ENCODE results near the gene OGFR.

Gene OGFR

GRCh38 chr20:62805155-62805710, 598 bp downstream of the OGFR start:
- Mint-ChIP-seq H3K4me3 (peak overlapping the region; percentile 90 to 95), H3K9me3 (no peaks in the 10 kb centered on the region), H3K4me1 (ENCODE audit: low read depth in 2 of 2) (peaks cover 20 to 29% of the 10 kb centered on the region in 2 donors), H3K36me3 (ENCODE audit: insufficient read depth) (peaks cover 42% of the 10 kb centered on the region), H3K27me3 (no peaks in the 10 kb centered on the region), H3K27ac (peak overlapping the region; percentile 97 to 99)
- ATAC-seq (replicated peaks) (peak; percentile 54), DNase-seq (no peak)

- ATAC-seq (replicated peaks) (no peak), DNase-seq (no peak)
- peak overlapping the region; percentile 86 to 90 for H3K4me3 Mint-ChIP-seq
- H3K4me1 Mint-ChIP-seq (ENCODE audit: low read depth in 2 of 2) = peaks cover 20 to 29% of the 10 kb centered on the region in 2 donors
- H3K9me3 Mint-ChIP-seq = no peaks in the 10 kb centered on the region
- no peaks in the 10 kb centered on the region for H3K27me3 Mint-ChIP-seq
- H3K36me3 Mint-ChIP-seq (ENCODE audit: insufficient read depth) = peaks cover 45% of the 10 kb centered on the region
- peak overlapping the region; percentile 78 to 97 for H3K27ac Mint-ChIP-seq
Observed at GRCh38 chr20:62805711-62806382, 1.2 kb downstream of the OGFR start.

- Mint-ChIP-seq H3K4me1 (ENCODE audit: low read depth in 2 of 2) (peaks cover 20 to 29% of the 10 kb centered on the region in 2 donors), H3K36me3 (ENCODE audit: insufficient read depth) (peaks cover 51% of the 10 kb centered on the region), H3K9me3 (no peaks in the 10 kb centered on the region), H3K4me3 (peak overlapping the region; percentile 86 to 90), H3K27me3 (no peaks in the 10 kb centered on the region), H3K27ac (peak overlapping the region; percentile 10 to 78)
- DNase-seq (no peak), ATAC-seq (replicated peaks) (no peak)
Observed at GRCh38 chr20:62806383-62807050, 1.9 kb downstream of the OGFR start.

GRCh38 chr20:62807444-62808210, 3.0 kb downstream of the OGFR start:
- H3K36me3 Mint-ChIP-seq (ENCODE audit: insufficient read depth) = peaks cover 60% of the 10 kb centered on the region
- peaks cover 22 to 32% of the 10 kb centered on the region in 2 donors for H3K4me1 Mint-ChIP-seq (ENCODE audit: low read depth in 2 of 2)
- ATAC-seq (replicated peaks) = no peak
- no peak for DNase-seq
- no peaks in the 10 kb centered on the region for H3K9me3 Mint-ChIP-seq
- peak overlapping the region; percentile 45 to 55 for H3K4me3 Mint-ChIP-seq
- no peaks in the 10 kb centered on the region for H3K27me3 Mint-ChIP-seq
- H3K27ac Mint-ChIP-seq = peak overlapping the region in 1 of 2 donors; percentile 69

GRCh38 chr20:62808211-62808865, 3.7 kb downstream of the OGFR start:
- Mint-ChIP-seq H3K27ac (peak overlapping the region in 1 of 2 donors; percentile 69), H3K4me1 (ENCODE audit: low read depth in 2 of 2) (peaks cover 22 to 32% of the 10 kb centered on the region in 2 donors), H3K9me3 (no peaks in the 10 kb centered on the region), H3K4me3 (peak overlapping the region; percentile 45 to 55), H3K27me3 (no peaks in the 10 kb centered on the region), H3K36me3 (ENCODE audit: insufficient read depth) (peaks cover 64% of the 10 kb centered on the region)
- peak; percentile 67 to 79 (median 75) for DNase-seq
- ATAC-seq (replicated peaks) = peak; percentile 47

- peaks cover 58% of the 10 kb centered on the region for H3K36me3 Mint-ChIP-seq (ENCODE audit: insufficient read depth)
- peaks cover 0 to 6% of the 10 kb centered on the region in 2 donors for H3K27me3 Mint-ChIP-seq
- H3K4me1 Mint-ChIP-seq (ENCODE audit: low read depth in 2 of 2) = peaks cover 20 to 28% of the 10 kb centered on the region in 2 donors
- H3K27ac Mint-ChIP-seq = no peak overlapping the region
- H3K9me3 Mint-ChIP-seq = no peaks in the 10 kb centered on the region
- ATAC-seq (replicated peaks) (no peak), DNase-seq (no peak)
- no peak overlapping the region for H3K4me3 Mint-ChIP-seq
Observed at GRCh38 chr20:62809530-62810428, 5.1 kb downstream of the OGFR start.

- peaks cover 25 to 29% of the 10 kb centered on the region in 2 donors for H3K4me1 Mint-ChIP-seq (ENCODE audit: low read depth in 2 of 2)
- no peak for DNase-seq
- peaks cover 0 to 22% of the 10 kb centered on the region in 2 donors for H3K27me3 Mint-ChIP-seq
- peaks cover 58% of the 10 kb centered on the region for H3K36me3 Mint-ChIP-seq (ENCODE audit: insufficient read depth)
- ATAC-seq (replicated peaks) = no peak
- H3K27ac Mint-ChIP-seq = no peak overlapping the region
- no peak overlapping the region for H3K4me3 Mint-ChIP-seq
- no peaks in the 10 kb centered on the region for H3K9me3 Mint-ChIP-seq
Observed at GRCh38 chr20:62811320-62811719, 6.7 kb downstream of the OGFR start.

GRCh38 chr20:62811720-62812119, 7.1 kb downstream of the OGFR start:
- Mint-ChIP-seq H3K27ac (no peak overlapping the region), H3K4me3 (no peak overlapping the region), H3K4me1 (ENCODE audit: low read depth in 2 of 2) (peaks cover 23 to 26% of the 10 kb centered on the region in 2 donors), H3K36me3 (ENCODE audit: insufficient read depth) (peaks cover 58% of the 10 kb centered on the region), H3K9me3 (no peaks in the 10 kb centered on the region), H3K27me3 (peaks cover 0 to 22% of the 10 kb centered on the region in 2 donors)
- DNase-seq (no peak), ATAC-seq (replicated peaks) (no peak)

GRCh38 chr20:62812181-62812906, 7.7 kb downstream of the OGFR start:
- H3K36me3 Mint-ChIP-seq (ENCODE audit: insufficient read depth) = peaks cover 58% of the 10 kb centered on the region
- no peak for DNase-seq
- H3K4me1 Mint-ChIP-seq (ENCODE audit: low read depth in 2 of 2) = peaks cover 20 to 23% of the 10 kb centered on the region in 2 donors
- peaks cover 0 to 22% of the 10 kb centered on the region in 2 donors for H3K27me3 Mint-ChIP-seq
- ATAC-seq (replicated peaks) = no peak
- no peaks in the 10 kb centered on the region for H3K9me3 Mint-ChIP-seq
- no peak overlapping the region for H3K4me3 Mint-ChIP-seq
- no peak overlapping the region for H3K27ac Mint-ChIP-seq

- Mint-ChIP-seq H3K36me3 (ENCODE audit: insufficient read depth) (peaks cover 58% of the 10 kb centered on the region), H3K27me3 (peaks cover 1 to 24% of the 10 kb centered on the region in 2 donors), H3K4me1 (ENCODE audit: low read depth in 2 of 2) (peaks cover 20 to 21% of the 10 kb centered on the region in 2 donors), H3K9me3 (no peaks in the 10 kb centered on the region), H3K4me3 (no peak overlapping the region), H3K27ac (no peak overlapping the region)
- DNase-seq = no peak
- ATAC-seq (replicated peaks) = no peak
Observed at GRCh38 chr20:62812907-62813200, 8.2 kb downstream of the OGFR start.

- Mint-ChIP-seq H3K4me3 (no peak overlapping the region), H3K4me1 (ENCODE audit: low read depth in 2 of 2) (peaks cover 16% of the 10 kb centered on the region in 2 donors), H3K9me3 (no peaks in the 10 kb centered on the region), H3K27me3 (peaks cover 8 to 32% of the 10 kb centered on the region in 2 donors), H3K36me3 (ENCODE audit: insufficient read depth) (peaks cover 53% of the 10 kb centered on the region), H3K27ac (no peak overlapping the region)
- DNase-seq (no peak), ATAC-seq (replicated peaks) (no peak)
Observed at GRCh38 chr20:62813588-62813987, 9.0 kb downstream of the OGFR start.
